ENCODE measurements around the gene ADAMTS9. TPM values are rescaled to one million over a fixed set of nuclear protein-coding genes. Genes with fewer than 3 reads are reported as not detected.

The ADAMTS9 gene
- polyA plus RNA-seq, 1 donor from 2014 or later: 0.32 TPM

- Histone ChIP-seq H3K36me3 (ENCODE audit: insufficient read depth, low read length) (no peaks in the 10 kb centered on the region), H3K27ac (ENCODE audit: low read length) (no peak overlapping the region), H3F3A (ENCODE audit: insufficient read depth, low read length, poor library complexity, severe bottlenecking) (no peaks in the 10 kb centered on the region), H3K27me3 (ENCODE audit: insufficient read depth, low read depth, low read length) (no peaks in the 10 kb centered on the region), H3K9me3 (ENCODE audit: low read length) (no peaks in the 10 kb centered on the region), H4K20me1 (ENCODE audit: insufficient read depth) (no peaks in the 10 kb centered on the region), H3K4me3 (ENCODE audit: low read length) (no peak overlapping the region), H3K4me2 (ENCODE audit: low read length) (no peak overlapping the region), H3K9ac (ENCODE audit: low read length) (no peak overlapping the region), H3K79me2 (replicated peaks; ENCODE audit: insufficient read depth, low read length) (no peaks in the 10 kb centered on the region), H2AFZ (ENCODE audit: low read depth, low read length) (no peak overlapping the region), H3K9me2 (ENCODE audit: insufficient read depth, low read length) (no peaks in the 10 kb centered on the region)
- TF ChIP-seq EP300 (conservative IDR thresholded peaks at IDR 0.05; ENCODE audit: poor library complexity, severe bottlenecking): no peak
- no peak for TF ChIP-seq RAD21 (conservative IDR thresholded peaks at IDR 0.05)
- no peak for TF ChIP-seq POLR2AphosphoS5 (IDR thresholded peaks at IDR 0.05)
- no peak for TF ChIP-seq EZH2 (IDR thresholded peaks at IDR 0.05; ENCODE audit: borderline replicate concordance, insufficient read depth, low read length, poor library complexity, severe bottlenecking)
- no peak for TF ChIP-seq CTCF (IDR thresholded peaks at IDR 0.05; ENCODE audit: poor library complexity, severe bottlenecking)
- no peak for TF ChIP-seq MXI1 (conservative IDR thresholded peaks at IDR 0.05; ENCODE audit: poor library complexity, severe bottlenecking)
- no peak for TF ChIP-seq REST (IDR thresholded peaks at IDR 0.05; ENCODE audit: borderline replicate concordance)
- TF ChIP-seq SMC3 (conservative IDR thresholded peaks at IDR 0.05; ENCODE audit: poor library complexity): no peak
- no peak for TF ChIP-seq TAF1 (IDR thresholded peaks at IDR 0.05; ENCODE audit: low read depth)
Measured at GRCh38 chr3:64638511-64638910, 49.3 kb downstream of the ADAMTS9 start.

- H3K27me3 ChIP-seq (ENCODE audit: insufficient read depth, low read depth, low read length): no peaks in the 10 kb centered on the region
- no peaks in the 10 kb centered on the region for H3K36me3 ChIP-seq (ENCODE audit: insufficient read depth, low read length)
- no peak overlapping the region for H3K27ac ChIP-seq (ENCODE audit: low read length)
- H3K9me2 ChIP-seq (ENCODE audit: insufficient read depth, low read length): no peaks in the 10 kb centered on the region
- H3K9me3 ChIP-seq (ENCODE audit: low read length): no peaks in the 10 kb centered on the region
- H2AFZ ChIP-seq (ENCODE audit: low read depth, low read length): no peak overlapping the region
- no peaks in the 10 kb centered on the region for H3K79me2 ChIP-seq (replicated peaks; ENCODE audit: insufficient read depth, low read length)
- H4K20me1 ChIP-seq (ENCODE audit: insufficient read depth): no peaks in the 10 kb centered on the region
- no peak overlapping the region for H3K4me3 ChIP-seq (ENCODE audit: low read length)
- no peak for TF ChIP-seq SMC3 (conservative IDR thresholded peaks at IDR 0.05; ENCODE audit: poor library complexity)
- TF ChIP-seq POLR2AphosphoS5 (IDR thresholded peaks at IDR 0.05): no peak
- no peak for TF ChIP-seq MXI1 (conservative IDR thresholded peaks at IDR 0.05; ENCODE audit: poor library complexity, severe bottlenecking)
- TF ChIP-seq REST (IDR thresholded peaks at IDR 0.05; ENCODE audit: borderline replicate concordance): no peak
- TF ChIP-seq RAD21 (conservative IDR thresholded peaks at IDR 0.05): no peak
- TF ChIP-seq CTCF (IDR thresholded peaks at IDR 0.05; ENCODE audit: poor library complexity, severe bottlenecking): no peak
- TF ChIP-seq EZH2 (IDR thresholded peaks at IDR 0.05; ENCODE audit: borderline replicate concordance, insufficient read depth, low read length, poor library complexity, severe bottlenecking): no peak
- no peak for TF ChIP-seq EP300 (conservative IDR thresholded peaks at IDR 0.05; ENCODE audit: poor library complexity, severe bottlenecking)
- no peak for TF ChIP-seq TAF1 (IDR thresholded peaks at IDR 0.05; ENCODE audit: low read depth)
- H3F3A ChIP-seq (ENCODE audit: insufficient read depth, low read length, poor library complexity, severe bottlenecking): no peaks in the 10 kb centered on the region
- no peak overlapping the region for H3K9ac ChIP-seq (ENCODE audit: low read length)
- H3K4me2 ChIP-seq (ENCODE audit: low read length): no peak overlapping the region
Measured at GRCh38 chr3:64634417-64634816, 53.4 kb downstream of the ADAMTS9 start.
